ENCODE results near the gene MCC. TPM values are rescaled to one million over a fixed set of nuclear protein-coding genes. Genes with fewer than 3 reads are reported as not detected.

Gene MCC
- total RNA-seq, 2 experiments from 2014 or later: 0.25 TPM; not detected in 1

DNA sequence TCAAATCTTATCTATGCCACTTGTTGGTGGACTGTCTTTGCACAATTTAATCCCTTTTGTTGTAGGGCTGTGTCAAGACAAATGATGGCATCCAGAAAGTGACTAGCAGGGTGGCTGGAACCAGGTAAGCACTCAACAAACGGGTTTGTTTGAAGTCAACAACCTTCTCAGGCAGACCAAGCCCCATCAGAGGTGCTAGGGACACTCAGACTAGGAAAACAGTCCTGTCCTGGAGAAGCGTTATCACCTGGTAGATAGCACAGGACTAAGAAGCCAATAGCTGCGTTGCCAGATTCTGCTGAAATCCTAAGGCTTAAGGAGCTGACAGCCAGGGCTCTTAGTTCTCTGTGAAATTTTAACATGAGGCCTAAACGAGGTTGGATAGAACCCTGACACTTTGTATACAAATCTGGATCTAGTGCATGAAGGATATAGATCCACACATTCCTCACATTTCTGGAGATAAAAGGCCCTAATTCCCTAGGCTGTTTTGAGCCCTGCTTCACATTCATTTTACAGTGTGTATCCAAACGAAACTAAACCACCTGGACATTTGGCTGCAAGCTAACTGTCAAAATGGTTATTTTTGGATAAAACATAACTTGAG is 331.9 kb downstream of the MCC start:
- POLR2A ChIA-PET: interaction anchor here (0.6 kb wide), 1 partner anchor 767 kb away, joined by 3 read pairs; no protein-coding TSS in a partner anchor
- DNase-seq (ENCODE audit: low spot score): no peak
- TF ChIP-seq CTCF (conservative IDR thresholded peaks at IDR 0.05; ENCODE audit: low read length) (no peak), EZH2phosphoT487 (IDR thresholded peaks at IDR 0.05; ENCODE audit: borderline replicate concordance, low read depth, low read length) (no peak)
- no peak overlapping the region for H3K27ac ChIP-seq (ENCODE audit: low read depth, low read length, poor library complexity, severe bottlenecking)
- no TSS peak for BruUV-seq (replicated peaks)
- no peaks in the 10 kb centered on the region for H3K9me2 ChIP-seq (ENCODE audit: insufficient read depth, low read length)
- H3K4me2 ChIP-seq (ENCODE audit: low read length): no peak overlapping the region
- no peaks in the 10 kb centered on the region for H3K9me3 ChIP-seq (ENCODE audit: low read length)
- no peaks in the 10 kb centered on the region for H3K79me2 ChIP-seq (ENCODE audit: insufficient read depth, low read depth, low read length)
- intact Hi-C loops (cut with micrococcal nuclease; ENCODE audit: unreplicated experiment): no loop called here
- CTCF ChIA-PET (ENCODE audit: unreplicated experiment): no interaction called here
- H3K4me1 ChIP-seq (ENCODE audit: insufficient read depth, low read length, poor library complexity, severe bottlenecking): no peaks in the 10 kb centered on the region
- H4K20me1 ChIP-seq (ENCODE audit: insufficient read depth, low read length): no peaks in the 10 kb centered on the region
- no peak overlapping the region for H3K4me3 ChIP-seq (ENCODE audit: low read depth, low read length, poor library complexity, severe bottlenecking)
- H3K36me3 ChIP-seq (ENCODE audit: insufficient read depth, low read length): no peaks in the 10 kb centered on the region
- H2AFZ ChIP-seq (ENCODE audit: low read length): no peak overlapping the region

DNA sequence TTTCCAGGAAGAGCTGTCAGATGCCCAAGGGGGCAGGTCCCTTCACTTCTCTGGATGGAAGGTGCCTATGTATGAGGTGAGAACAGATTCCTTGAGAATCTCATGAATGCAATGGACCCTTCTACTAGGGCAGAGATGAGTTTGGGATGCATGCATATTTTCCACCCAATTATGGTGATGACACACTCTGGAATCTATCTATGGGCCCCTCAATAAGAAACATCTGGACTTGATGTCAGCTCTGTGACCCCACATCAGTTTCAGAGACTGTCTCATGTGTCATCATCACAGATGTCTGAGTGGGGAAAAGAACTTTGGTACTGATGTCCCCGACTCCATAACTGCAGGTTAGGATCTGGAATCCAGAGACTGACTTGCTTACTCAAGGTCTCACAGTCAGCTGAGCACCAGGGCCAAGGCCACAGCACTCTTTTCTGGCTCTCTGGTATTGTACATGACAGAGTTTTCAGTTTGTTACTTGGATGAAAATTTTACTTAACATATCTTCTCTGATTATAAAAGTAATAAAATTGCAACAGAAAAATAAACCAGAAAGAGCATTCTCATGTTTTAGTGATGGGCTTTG is 334.6 kb downstream of the MCC start:
- H3K4me2 ChIP-seq (ENCODE audit: low read length): no peak overlapping the region
- no TSS peak for BruUV-seq (replicated peaks)
- TF ChIP-seq CTCF (conservative IDR thresholded peaks at IDR 0.05; ENCODE audit: low read length): no peak
- no peak for TF ChIP-seq EZH2phosphoT487 (IDR thresholded peaks at IDR 0.05; ENCODE audit: borderline replicate concordance, low read depth, low read length)
- no peaks in the 10 kb centered on the region for H3K4me1 ChIP-seq (ENCODE audit: insufficient read depth, low read length, poor library complexity, severe bottlenecking)
- ChIA-PET CTCF (ENCODE audit: unreplicated experiment) (no interaction called here), POLR2A (no interaction called here)
- no peaks in the 10 kb centered on the region for H3K9me2 ChIP-seq (ENCODE audit: insufficient read depth, low read length)
- H3K36me3 ChIP-seq (ENCODE audit: insufficient read depth, low read length): no peaks in the 10 kb centered on the region
- no peak overlapping the region for H3K4me3 ChIP-seq (ENCODE audit: low read depth, low read length, poor library complexity, severe bottlenecking)
- no peaks in the 10 kb centered on the region for H4K20me1 ChIP-seq (ENCODE audit: insufficient read depth, low read length)
- no peaks in the 10 kb centered on the region for H3K79me2 ChIP-seq (ENCODE audit: insufficient read depth, low read depth, low read length)
- no peak overlapping the region for H3K27ac ChIP-seq (ENCODE audit: low read depth, low read length, poor library complexity, severe bottlenecking)
- DNase-seq (ENCODE audit: low spot score): no peak
- no peaks in the 10 kb centered on the region for H3K9me3 ChIP-seq (ENCODE audit: low read length)
- no peak overlapping the region for H2AFZ ChIP-seq (ENCODE audit: low read length)
- intact Hi-C loops (cut with micrococcal nuclease; ENCODE audit: unreplicated experiment): no loop called here

DNA sequence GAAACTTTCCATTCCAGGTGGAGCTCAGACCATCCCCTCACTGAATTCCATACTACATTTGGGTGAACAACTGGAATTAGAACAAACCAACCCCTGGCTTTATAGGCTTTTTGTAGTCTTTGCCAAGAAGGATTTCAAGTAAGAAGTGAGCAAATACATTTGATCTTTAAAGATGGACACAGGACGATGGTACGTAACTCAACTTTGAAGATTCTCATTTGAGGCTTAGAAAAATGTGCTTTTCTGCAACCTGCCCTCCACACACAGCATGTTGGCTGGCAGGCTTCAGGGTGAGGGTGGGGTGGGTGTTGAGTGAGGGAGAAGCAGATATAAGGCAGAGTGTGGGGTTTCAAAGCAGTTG is 335.9 kb downstream of the MCC start:
- Histone ChIP-seq H3K4me1 (ENCODE audit: insufficient read depth, low read length, poor library complexity, severe bottlenecking) (no peaks in the 10 kb centered on the region), H2AFZ (ENCODE audit: low read length) (no peak overlapping the region), H4K20me1 (ENCODE audit: insufficient read depth, low read length) (no peaks in the 10 kb centered on the region), H3K4me2 (ENCODE audit: low read length) (no peak overlapping the region), H3K9me2 (ENCODE audit: insufficient read depth, low read length) (no peaks in the 10 kb centered on the region), H3K79me2 (ENCODE audit: insufficient read depth, low read depth, low read length) (no peaks in the 10 kb centered on the region), H3K27ac (ENCODE audit: low read depth, low read length, poor library complexity, severe bottlenecking) (no peak overlapping the region), H3K9me3 (ENCODE audit: low read length) (no peaks in the 10 kb centered on the region), H3K36me3 (ENCODE audit: insufficient read depth, low read length) (no peaks in the 10 kb centered on the region), H3K4me3 (ENCODE audit: low read depth, low read length, poor library complexity, severe bottlenecking) (no peak overlapping the region)
- ChIA-PET CTCF (ENCODE audit: unreplicated experiment) (no interaction called here), POLR2A (no interaction called here)
- TF ChIP-seq CTCF (conservative IDR thresholded peaks at IDR 0.05; ENCODE audit: low read length): no peak
- no peak for TF ChIP-seq EZH2phosphoT487 (IDR thresholded peaks at IDR 0.05; ENCODE audit: borderline replicate concordance, low read depth, low read length)
- no peak for DNase-seq (ENCODE audit: low spot score)
- intact Hi-C loops (cut with micrococcal nuclease; ENCODE audit: unreplicated experiment): no loop called here
- no TSS peak for BruUV-seq (replicated peaks)
